ENCODE data around the gene ENO3.
"Not testable (repeated sequence)": the region's sequence is repeated elsewhere in the genome, so short reads cannot be mapped to it uniquely, and the experiment has no call there.

The ENO3 gene

DNA sequence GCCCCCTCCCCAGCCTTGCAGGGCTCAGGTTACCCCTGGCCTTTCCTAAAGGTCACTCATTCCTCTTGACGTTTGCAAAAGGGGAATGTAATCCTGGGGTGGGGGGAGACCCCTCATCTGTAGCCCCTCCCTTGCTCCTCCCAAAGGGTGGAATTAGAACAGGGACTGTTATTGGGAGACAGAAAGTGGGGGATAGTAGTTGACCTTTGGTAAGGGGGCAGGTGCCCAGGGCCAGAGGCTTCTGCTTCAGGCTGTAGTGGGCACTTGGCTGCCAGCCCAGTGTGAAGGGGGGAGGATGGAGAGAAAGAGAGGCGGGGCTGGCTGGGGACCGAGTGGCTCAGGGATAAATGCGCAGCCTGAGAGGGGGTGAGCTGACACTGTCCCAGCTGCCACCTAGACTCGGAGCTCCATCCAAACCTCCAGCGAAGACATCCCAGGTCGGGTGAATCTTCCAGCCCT, at the start of gene ENO3:
Gene ENO3, plus strand, starts transcription at position 374 of the 459 bp plus-strand sequence. CDS start 711 bp downstream, outside the sequence.
- FAIRE-seq, result no peak

GRCh38 chr17:4901648-4902344, 49.1 kb upstream of the ENO3 start:
- no peak for FAIRE-seq

GRCh38 chr17:4902540-4902939, 48.4 kb upstream of the ENO3 start:
- no peak for FAIRE-seq

DNA sequence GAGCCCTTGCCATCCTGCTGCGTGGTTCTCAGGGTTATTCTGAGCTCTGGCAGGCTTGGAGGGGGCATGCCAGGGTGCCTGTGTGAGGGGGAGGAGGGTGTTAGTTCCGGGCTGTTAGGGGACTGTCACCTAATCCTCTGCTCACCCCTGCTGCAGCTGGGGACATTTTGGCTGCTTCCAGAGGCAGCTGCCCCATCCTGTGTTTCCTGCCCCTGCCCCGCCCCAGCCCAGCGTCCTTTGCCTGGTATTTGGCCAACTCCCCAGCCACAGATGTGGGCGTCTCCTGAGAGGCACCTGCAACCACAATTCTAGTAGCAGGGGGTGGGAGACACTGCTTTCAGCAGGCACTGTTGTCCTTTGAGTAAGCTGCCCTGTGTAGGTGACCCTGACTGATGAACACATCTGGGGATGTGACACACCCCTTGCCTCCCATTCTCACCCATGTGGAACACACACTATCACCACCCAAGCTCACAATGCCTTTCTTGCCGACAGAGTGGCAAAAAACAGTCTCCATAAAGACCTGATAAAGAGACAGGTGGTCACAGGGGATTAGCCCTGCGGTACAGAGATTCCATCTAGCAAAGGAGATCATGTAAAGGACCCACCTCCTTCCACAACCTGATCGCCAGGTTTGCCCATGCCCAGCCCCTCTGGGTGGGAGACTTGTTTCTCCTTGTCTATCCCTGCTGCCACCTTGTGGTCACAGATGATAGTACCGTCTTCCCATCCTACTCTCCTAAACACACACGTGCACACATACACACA, 47.7 kb upstream of the ENO3 start, which contains the start of gene CHRNE:
Gene CHRNE, minus strand, starts transcription at position 48 of the 768 bp plus-strand sequence. Its CDS starts 35 bp downstream, at position 13.
- FAIRE-seq, result no peak

DNA sequence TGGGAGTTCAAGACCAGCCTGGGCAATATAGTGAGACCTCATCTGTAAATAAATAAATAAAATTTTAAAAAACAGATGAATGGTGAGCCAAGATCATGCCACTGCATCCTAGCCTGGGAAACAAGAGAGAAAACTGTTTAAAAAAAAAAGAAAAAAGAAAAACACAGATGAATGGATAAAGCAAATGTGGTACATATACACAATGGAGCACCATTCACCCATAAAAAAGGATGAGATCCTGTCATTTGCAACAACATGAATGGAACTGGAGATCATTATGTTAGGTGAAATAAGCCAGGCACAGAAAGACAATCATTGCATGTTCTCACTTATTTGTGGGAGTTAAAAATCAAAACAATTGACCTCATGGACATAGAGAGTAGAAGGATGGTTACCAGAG, 44.3 kb upstream of the ENO3 start:
- FAIRE-seq, result not testable (repeated sequence)

- no peak for FAIRE-seq
Observed at GRCh38 chr17:4908301-4908700, 42.6 kb upstream of the ENO3 start.

GRCh38 chr17:4908711-4909496, 42.0 kb upstream of the ENO3 start:
- FAIRE-seq, result peak; percentile 30

DNA sequence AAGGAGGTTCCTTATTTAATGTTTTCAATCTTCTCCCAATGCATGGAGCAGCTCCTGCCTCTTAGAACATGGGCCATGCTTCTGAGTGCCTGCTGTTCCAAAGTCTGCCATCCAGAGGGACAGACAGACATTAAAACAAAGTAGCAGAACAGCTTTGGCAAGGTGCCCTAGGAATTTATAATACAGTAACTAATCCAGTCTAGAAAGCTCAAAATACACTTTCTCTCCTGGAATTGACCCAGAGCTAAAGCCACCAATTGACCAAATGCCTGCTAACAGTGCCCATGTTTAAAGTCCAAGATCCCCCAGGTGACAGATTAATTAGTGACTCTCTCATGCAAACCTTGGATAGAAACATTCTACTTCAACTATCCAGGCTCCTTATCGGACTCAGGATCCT, 36.9 kb upstream of the ENO3 start:
- no peak for FAIRE-seq

DNA sequence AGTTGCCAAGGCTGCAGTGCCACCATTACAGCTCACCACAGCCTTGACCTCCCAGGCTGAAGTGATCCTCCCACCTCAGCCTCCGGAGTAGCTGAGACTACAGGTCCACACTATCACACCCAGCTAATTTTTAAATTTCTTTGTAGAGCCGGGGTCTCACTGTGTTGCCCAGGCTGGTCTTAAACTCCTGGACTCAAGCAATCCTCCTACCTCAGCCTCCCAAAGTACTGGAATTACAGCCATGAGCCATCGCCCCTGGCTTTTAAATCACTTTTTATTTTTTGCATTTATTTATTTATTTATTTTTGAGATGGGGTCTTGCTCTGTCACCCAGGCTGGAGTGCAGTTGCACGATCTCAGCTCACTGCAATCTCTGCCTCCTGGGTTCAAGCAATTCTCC, 36.4 kb upstream of the ENO3 start:
- not testable (repeated sequence) for FAIRE-seq

DNA sequence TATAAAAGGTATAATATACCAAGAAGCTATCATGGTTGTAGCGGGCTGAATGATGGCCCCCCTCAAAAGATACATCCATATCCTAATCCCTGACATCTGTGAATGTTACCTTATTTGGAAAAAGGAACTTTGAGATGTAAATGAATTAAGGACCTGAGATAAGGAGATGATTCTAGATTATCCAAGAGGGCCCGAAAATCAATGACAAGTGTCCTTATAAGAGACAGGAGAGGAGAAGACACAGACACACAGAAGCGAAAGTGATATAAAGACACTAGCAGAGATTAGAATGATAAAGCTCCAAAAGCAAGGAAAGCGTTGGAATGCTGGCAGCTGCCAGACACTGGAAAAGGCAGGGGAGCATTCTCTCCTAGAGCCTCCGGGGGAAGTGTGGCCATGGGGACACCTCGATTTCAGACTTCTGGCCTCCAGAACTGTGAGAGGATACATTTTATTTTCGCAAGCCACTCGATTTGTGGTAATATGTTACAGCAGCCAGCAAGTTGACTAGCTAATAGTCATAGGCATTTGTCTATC, 31.3 kb upstream of the ENO3 start:
- FAIRE-seq, result no peak

DNA sequence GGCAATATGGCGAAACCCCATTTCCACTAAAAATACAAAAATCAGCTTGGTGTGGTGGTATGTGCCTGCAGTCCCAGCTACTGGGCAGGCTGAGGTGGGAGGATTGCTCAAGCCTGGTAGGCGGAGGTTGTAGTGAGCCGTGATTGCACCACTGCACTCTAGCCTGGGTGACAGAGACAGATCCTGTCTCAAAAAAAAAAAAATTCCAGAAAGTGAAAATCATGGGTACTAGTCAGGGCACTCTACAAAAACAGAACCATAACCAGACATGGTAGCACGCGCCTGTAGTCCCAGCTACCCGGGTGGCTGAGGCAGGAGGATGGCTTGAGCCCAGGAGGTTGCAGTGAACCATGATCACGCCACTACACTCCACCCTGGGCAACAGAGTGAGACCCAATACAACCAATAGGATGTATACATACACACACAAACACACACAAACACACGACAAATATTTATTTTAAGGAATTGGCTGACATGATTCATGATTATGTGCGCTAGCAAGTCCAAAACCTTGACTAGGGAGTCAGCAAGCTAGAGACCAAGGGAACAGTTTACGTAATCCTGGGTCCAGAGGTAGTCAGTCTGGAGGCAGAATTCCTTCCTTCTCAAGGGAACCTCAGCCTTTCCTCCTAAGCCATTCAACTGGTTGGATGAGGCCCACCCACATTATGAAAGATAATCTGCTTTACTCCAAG, 30.4 kb upstream of the ENO3 start:
- FAIRE-seq, result no peak

- no peak for FAIRE-seq
Observed at GRCh38 chr17:4921320-4921719, 29.6 kb upstream of the ENO3 start.

GRCh38 chr17:4926577-4927335, 24.2 kb upstream of the ENO3 start:
- FAIRE-seq, result not testable (repeated sequence)

- no peak for FAIRE-seq
Observed at GRCh38 chr17:4928881-4929280, 22.0 kb upstream of the ENO3 start.

DNA sequence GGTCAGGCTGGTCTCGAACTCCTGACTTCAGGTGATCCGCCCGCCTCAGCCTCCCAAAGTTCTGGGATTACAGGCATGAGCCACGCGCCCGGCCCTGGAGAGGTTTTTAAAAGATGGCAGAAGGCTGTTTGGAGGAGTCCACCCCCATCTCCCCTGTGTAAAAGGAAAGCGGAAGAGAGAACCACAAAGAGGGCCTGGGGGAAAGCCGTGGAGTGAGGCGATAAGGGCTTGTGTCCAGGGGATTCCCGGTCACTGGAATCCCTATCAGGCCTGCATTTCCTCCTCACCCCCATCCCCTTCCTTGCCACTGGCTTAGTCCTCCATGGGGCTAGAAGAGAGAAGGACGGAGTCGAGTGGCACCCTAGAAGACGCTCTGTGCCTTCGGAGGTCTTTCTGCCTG, 19.0 kb upstream of the ENO3 start, which contains the start of gene GP1BA:
Gene GP1BA, plus strand, starts transcription at position 315 of the 400 bp plus-strand sequence. CDS start 328 bp downstream, outside the sequence.
- no peak for FAIRE-seq

DNA sequence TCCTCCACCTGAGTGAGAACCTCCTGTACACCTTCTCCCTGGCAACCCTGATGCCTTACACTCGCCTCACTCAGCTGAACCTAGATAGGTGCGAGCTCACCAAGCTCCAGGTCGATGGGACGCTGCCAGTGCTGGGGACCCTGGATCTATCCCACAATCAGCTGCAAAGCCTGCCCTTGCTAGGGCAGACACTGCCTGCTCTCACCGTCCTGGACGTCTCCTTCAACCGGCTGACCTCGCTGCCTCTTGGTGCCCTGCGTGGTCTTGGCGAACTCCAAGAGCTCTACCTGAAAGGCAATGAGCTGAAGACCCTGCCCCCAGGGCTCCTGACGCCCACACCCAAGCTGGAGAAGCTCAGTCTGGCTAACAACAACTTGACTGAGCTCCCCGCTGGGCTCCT, 18.2 kb upstream of the ENO3 start:
- FAIRE-seq, result no peak

- no peak for FAIRE-seq
Observed at GRCh38 chr17:4933646-4934045, 17.3 kb upstream of the ENO3 start.

- FAIRE-seq, result no peak
Observed at GRCh38 chr17:4934173-4934979, 16.5 kb upstream of the ENO3 start.

DNA sequence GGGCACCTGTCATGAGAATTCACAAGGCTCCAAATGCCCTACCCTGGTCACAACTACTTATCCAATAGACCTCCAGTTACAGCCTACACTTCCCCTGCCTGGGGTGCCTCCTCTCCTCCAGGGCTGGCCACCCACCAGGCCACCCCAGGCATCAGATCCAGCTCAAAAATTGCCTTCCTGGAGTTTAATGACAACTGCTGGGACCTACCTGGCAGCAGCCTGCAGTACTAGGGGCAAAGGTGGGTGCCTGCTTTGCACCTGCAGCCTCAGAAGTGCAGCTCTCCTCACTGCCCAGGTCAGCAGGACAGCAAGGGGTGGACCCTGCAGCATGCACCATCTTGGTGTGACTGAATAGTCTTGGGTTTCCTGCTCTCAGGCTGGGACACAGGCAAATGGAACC, 15.3 kb upstream of the ENO3 start:
- FAIRE-seq, result no peak

DNA sequence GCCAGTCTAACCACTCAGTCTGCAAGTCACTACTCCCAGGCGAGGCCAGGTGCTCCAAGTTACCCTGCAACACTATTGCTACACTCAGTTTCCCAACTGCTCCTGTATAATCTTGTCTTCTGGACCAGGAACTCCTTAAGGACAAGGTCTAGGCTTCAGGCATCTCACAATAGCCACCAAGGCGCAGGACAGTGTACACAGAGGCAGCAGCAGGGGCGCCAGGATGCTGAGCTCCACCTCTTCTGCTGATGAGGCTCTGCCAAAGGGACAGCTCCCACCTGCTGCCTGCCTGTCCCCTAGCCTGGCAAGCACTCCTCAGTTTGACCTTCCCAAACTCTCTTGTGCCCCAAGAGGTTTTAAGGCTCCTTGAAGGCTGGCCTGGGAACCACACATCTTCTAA, 14.5 kb upstream of the ENO3 start:
- FAIRE-seq, result no peak

GRCh38 chr17:4937553-4937952, 13.4 kb upstream of the ENO3 start:
- no peak for FAIRE-seq
